Measurements from ENCODE around the gene TIMM50.
A peak's percentile ranks its signal among the peaks of the same experiment; 100 is the strongest.

TIMM50 gene

GRCh38 chr19:39492225-39492624 lies 11.6 kb downstream of the TIMM50 start:
- DNase-seq (ENCODE audit: low read depth) = no peak
- TF ChIP-seq CTCF (conservative IDR thresholded peaks at IDR 0.05; ENCODE audit: control insufficient read depth, insufficient read depth, low read depth, low read length) = no peak

GRCh38 chr19:39492788-39493187 lies 12.2 kb downstream of the TIMM50 start:
- no peak for DNase-seq (ENCODE audit: low read depth)
- TF ChIP-seq CTCF (conservative IDR thresholded peaks at IDR 0.05; ENCODE audit: control insufficient read depth, insufficient read depth, low read depth, low read length) = no peak
- H3K4me3 ChIP-seq (ENCODE audit: control insufficient read depth, low read depth, low read length) = no peak overlapping the region

More at GRCh38 chr19:39492225-39492624, 11.6 kb downstream of the TIMM50 start:
- no peak overlapping the region for H3K4me3 ChIP-seq (ENCODE audit: control insufficient read depth, low read depth, low read length)

GRCh38 chr19:39494661-39495060 lies 14.0 kb downstream of the TIMM50 start:
- no peak for TF ChIP-seq CTCF (conservative IDR thresholded peaks at IDR 0.05; ENCODE audit: control insufficient read depth, insufficient read depth, low read depth, low read length)
- no peak overlapping the region for H3K4me3 ChIP-seq (ENCODE audit: control insufficient read depth, low read depth, low read length)
- DNase-seq (ENCODE audit: low read depth) = no peak

GRCh38 chr19:39496063-39496462 lies 15.4 kb downstream of the TIMM50 start:
- no peak overlapping the region for H3K4me3 ChIP-seq (ENCODE audit: control insufficient read depth, low read depth, low read length)
- TF ChIP-seq CTCF (conservative IDR thresholded peaks at IDR 0.05; ENCODE audit: control insufficient read depth, insufficient read depth, low read depth, low read length) = no peak
- no peak for DNase-seq (ENCODE audit: low read depth)

GRCh38 chr19:39497701-39497995 lies 17.0 kb downstream of the TIMM50 start:
- TF ChIP-seq CTCF (conservative IDR thresholded peaks at IDR 0.05; ENCODE audit: control insufficient read depth, insufficient read depth, low read depth, low read length) = no peak
- H3K4me3 ChIP-seq (ENCODE audit: control insufficient read depth, low read depth, low read length) = no peak overlapping the region
- no peak for DNase-seq (ENCODE audit: low read depth)

- peak; percentile 13 for TF ChIP-seq CTCF (conservative IDR thresholded peaks at IDR 0.05; ENCODE audit: control insufficient read depth, insufficient read depth, low read depth, low read length)
- no peak overlapping the region for H3K4me3 ChIP-seq (ENCODE audit: control insufficient read depth, low read depth, low read length)
- peak; percentile 24 for DNase-seq (ENCODE audit: low read depth)
Measured at GRCh38 chr19:39497996-39498797, 17.6 kb downstream of the TIMM50 start.
